Neural crest cell (in vitro differentiated cells): ENCODE measurements around the gene BICRA. TPM values are rescaled to one million over a fixed set of nuclear protein-coding genes. Genes with fewer than 3 reads are reported as not detected.

Experiments
- DNase-seq: peaks from one replicate; pipeline ENCODE4 v3.0.0; 2021; ENCODE audit warnings: low read depth, mixed read lengths, low spot score
- H3K27ac Mint-ChIP-seq: one replicate; pipeline ENCODE4 v1.8.0; 2021; ENCODE audit warnings: mild to moderate bottlenecking, mixed read lengths; ENCODE audit not compliant: unreplicated experiment
- H3K27me3 Mint-ChIP-seq: 2 replicates; pipeline ENCODE4 v1.8.0; 2021; ENCODE audit warnings: low read depth, mild to moderate bottlenecking, mixed read lengths
- H3K36me3 Mint-ChIP-seq: 2 replicates; pipeline ENCODE4 v1.8.0; 2021; ENCODE audit warnings: low read depth, mild to moderate bottlenecking, mixed read lengths
- H3K4me1 Mint-ChIP-seq: 2 replicates; pipeline ENCODE4 v1.8.0; 2021; ENCODE audit warnings: mixed read lengths
- H3K4me3 Mint-ChIP-seq: one replicate; pipeline ENCODE4 v1.8.0; 2021; ENCODE audit warnings: mild to moderate bottlenecking, mixed read lengths
- H3K9me3 Mint-ChIP-seq: 2 replicates; pipeline ENCODE4 v1.8.0; 2021; ENCODE audit warnings: mixed read lengths
- CTCF ChIP-seq: fragments of 200-600 bp; sonication (generic); conservative IDR thresholded peaks from 2 replicates; pipeline ENCODE4 v1.5.0; 2021; ENCODE audit warnings: antibody characterized with exemption, mild to moderate bottlenecking
- total RNA-seq: library from RNA; stranded (reverse); gene quantifications from 2 replicates; pipeline ENCODE4 v1.2.1, GENCODE V29; 2021

The BICRA gene
- total RNA-seq, 1 donor from 2014 or later: 28.9 TPM

DNA sequence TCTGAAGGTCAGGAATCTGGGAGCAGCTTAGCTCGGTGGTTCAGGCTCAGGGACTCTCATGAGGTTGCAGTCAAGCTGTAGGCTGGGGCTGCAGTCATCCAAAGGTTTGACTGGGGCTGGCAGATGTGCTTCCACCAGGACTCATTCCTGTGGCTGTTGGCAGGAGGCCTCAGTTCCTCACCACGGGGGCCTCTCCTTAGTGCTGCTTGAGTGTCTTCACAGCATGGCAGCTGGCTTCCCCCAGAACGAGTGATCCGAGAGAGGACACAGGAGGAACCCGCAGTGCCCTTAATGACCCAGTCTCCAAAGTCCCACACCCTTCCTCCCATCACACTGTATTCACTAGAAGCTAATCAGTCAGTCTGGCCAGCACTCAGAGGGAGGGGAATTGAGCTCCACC, 65.6 kb downstream of the BICRA start:
- Mint-ChIP-seq H3K27me3 (no peaks in the 10 kb centered on the region), H3K9me3 (no peaks in the 10 kb centered on the region), H3K36me3 (peaks cover 21% of the 10 kb centered on the region), H3K4me3 (no peak overlapping the region), H3K27ac (no peak overlapping the region), H3K4me1 (no peaks in the 10 kb centered on the region)
- TF ChIP-seq CTCF: no peak
- no peak for DNase-seq

DNA sequence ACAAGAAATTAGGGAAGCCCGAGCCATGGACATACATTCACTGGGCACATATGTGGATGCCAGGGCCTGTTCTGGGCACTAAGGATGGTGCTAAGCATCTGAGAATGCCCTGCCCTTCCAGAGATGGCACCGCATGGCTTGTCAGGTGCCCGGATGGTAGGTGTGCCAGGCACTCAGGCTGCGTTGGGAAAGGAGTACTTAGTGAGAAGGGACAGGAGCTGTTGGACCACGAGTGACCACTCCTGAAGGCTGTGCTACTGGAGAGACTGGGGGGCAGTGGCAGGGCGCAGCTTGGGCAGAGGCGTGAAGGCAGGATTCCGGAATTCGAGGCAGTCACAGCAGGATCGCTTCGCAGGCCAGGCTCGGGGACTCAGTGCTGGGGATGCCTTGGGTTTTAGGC, 66.3 kb downstream of the BICRA start:
- H3K4me1 Mint-ChIP-seq: no peaks in the 10 kb centered on the region
- peaks cover 19% of the 10 kb centered on the region for H3K36me3 Mint-ChIP-seq
- no peak for TF ChIP-seq CTCF
- H3K27me3 Mint-ChIP-seq: no peaks in the 10 kb centered on the region
- no peak for DNase-seq
- H3K4me3 Mint-ChIP-seq: no peak overlapping the region
- H3K9me3 Mint-ChIP-seq: no peaks in the 10 kb centered on the region
- peak overlapping the region; percentile 78 for H3K27ac Mint-ChIP-seq

- Mint-ChIP-seq H3K9me3 (no peaks in the 10 kb centered on the region), H3K27ac (no peak overlapping the region), H3K4me1 (no peaks in the 10 kb centered on the region), H3K36me3 (peaks cover 16% of the 10 kb centered on the region), H3K27me3 (no peaks in the 10 kb centered on the region), H3K4me3 (no peak overlapping the region)
- no peak for DNase-seq
- no peak for TF ChIP-seq CTCF
Measured at GRCh38 chr19:47675859-47676258, 66.9 kb downstream of the BICRA start.

DNA sequence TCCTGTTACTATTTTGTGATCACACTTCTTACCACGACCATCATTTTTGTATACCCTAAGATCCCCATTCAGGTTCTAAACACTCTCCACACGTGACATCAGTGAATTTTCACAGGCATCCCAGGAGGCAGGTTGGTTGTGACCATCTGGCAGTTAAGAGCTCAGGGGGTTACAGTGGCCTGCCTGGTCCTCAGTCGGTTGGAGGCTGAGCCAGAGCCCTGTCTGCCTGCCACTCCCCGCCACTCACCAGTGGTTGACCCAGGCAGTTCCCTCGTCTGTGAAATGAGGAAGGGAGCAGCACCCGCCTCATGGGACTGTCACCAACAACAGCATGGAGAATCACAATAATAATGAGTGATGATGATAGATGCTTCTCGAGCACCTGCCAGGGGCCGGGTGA, 67.9 kb downstream of the BICRA start:
- Mint-ChIP-seq H3K4me1 (no peaks in the 10 kb centered on the region), H3K9me3 (no peaks in the 10 kb centered on the region), H3K27me3 (no peaks in the 10 kb centered on the region), H3K36me3 (peaks cover 20% of the 10 kb centered on the region), H3K27ac (no peak overlapping the region), H3K4me3 (no peak overlapping the region)
- DNase-seq: no peak
- no peak for TF ChIP-seq CTCF

GRCh38 chr19:47679251-47679900, 70.4 kb downstream of the BICRA start:
- Mint-ChIP-seq H3K4me1 (no peaks in the 10 kb centered on the region), H3K9me3 (no peaks in the 10 kb centered on the region), H3K27me3 (no peaks in the 10 kb centered on the region), H3K27ac (no peak overlapping the region), H3K36me3 (peaks cover 17% of the 10 kb centered on the region), H3K4me3 (no peak overlapping the region)
- no peak for TF ChIP-seq CTCF
- DNase-seq: no peak
